ENCODE results near the gene GLB1L2. TPM values are rescaled to one million over a fixed set of nuclear protein-coding genes. Genes with fewer than 3 reads are reported as not detected.

Gene GLB1L2
- total and polyA plus RNA-seq, 2 experiments from 2014 or later = 3.3 to 12.3 TPM

GRCh38 chr11:134414766-134415765 is 83.3 kb downstream of the GLB1L2 start (continued):
- no peak for TF ChIP-seq CREB1 (CRISPR knock-in tag; IDR thresholded peaks at IDR 0.05; ENCODE audit: low read depth)
- no peak for TF ChIP-seq STAT1 (IDR thresholded peaks at IDR 0.05; ENCODE audit: unreplicated experiment)
- TF ChIP-seq CTCF (conservative IDR thresholded peaks at IDR 0.05; ENCODE audit: low read depth in 2 of 2) = no peak
- TF ChIP-seq ZNF462 (CRISPR knock-in tag; IDR thresholded peaks at IDR 0.05) = no peak

DNA sequence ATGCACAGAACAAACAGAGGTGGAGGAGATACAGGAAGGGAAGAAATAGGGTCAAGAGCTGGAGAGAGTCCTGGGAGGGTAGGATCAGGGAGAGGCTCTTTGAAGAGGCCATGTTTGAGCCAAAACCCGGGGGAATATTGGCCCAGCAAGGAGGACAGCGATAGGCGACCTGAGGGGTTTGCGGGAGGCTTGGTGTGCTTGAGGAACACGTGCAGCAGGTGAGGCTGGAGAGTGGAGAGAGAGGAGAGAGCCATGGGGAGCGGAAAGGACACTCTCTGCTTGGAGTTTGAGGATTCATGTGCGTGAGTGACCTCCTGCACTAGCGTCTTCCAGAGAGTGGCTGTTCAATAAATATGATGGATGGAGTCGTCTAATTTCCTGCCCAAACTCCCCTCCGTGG is 84.9 kb downstream of the GLB1L2 start:
- Mint-ChIP-seq H3K27ac (no peak overlapping the region), H3K9me3 (no peaks in the 10 kb centered on the region), H3K36me3 (ENCODE audit: low read depth) (no peaks in the 10 kb centered on the region; the same call in 2 of the 3 replicates), H3K27me3 (ENCODE audit: insufficient read depth, low read depth, poor library complexity) (peaks cover 19% of the 10 kb centered on the region), H3K4me3 (no peak overlapping the region; the same call in 2 of the 3 replicates), H3K4me1 (peaks cover 36% of the 10 kb centered on the region)
- Histone ChIP-seq H3K9me2 (ENCODE audit: insufficient read depth) (no peaks in the 10 kb centered on the region), H3K4me2 (no peak overlapping the region), H2AFZ (no peak overlapping the region), H3K27ac (ENCODE audit: low read depth) (no peak overlapping the region), H3K79me2 (replicated peaks; ENCODE audit: insufficient read depth) (0 out of 2 replicates have a peak, but pooled peaks cover 3% of the 10 kb centered on the region), H3K4me3 (no peak overlapping the region), H3F3A (replicated peaks; ENCODE audit: low read depth) (0 out of 2 replicates have a peak, but pooled peaks cover 5% of the 10 kb centered on the region), H3K27me3 (ENCODE audit: insufficient read depth) (no peaks in the 10 kb centered on the region; the same call in 1 of the 2 replicates), H3K4me1 (ENCODE audit: insufficient read depth) (peaks cover 30% of the 10 kb centered on the region), H4K20me1 (replicated peaks; ENCODE audit: insufficient read depth) (no peaks in the 10 kb centered on the region; the same call in 1 of the 2 replicates), H3K36me3 (ENCODE audit: insufficient read depth) (no peaks in the 10 kb centered on the region)
- TF ChIP-seq, protein P1, sequence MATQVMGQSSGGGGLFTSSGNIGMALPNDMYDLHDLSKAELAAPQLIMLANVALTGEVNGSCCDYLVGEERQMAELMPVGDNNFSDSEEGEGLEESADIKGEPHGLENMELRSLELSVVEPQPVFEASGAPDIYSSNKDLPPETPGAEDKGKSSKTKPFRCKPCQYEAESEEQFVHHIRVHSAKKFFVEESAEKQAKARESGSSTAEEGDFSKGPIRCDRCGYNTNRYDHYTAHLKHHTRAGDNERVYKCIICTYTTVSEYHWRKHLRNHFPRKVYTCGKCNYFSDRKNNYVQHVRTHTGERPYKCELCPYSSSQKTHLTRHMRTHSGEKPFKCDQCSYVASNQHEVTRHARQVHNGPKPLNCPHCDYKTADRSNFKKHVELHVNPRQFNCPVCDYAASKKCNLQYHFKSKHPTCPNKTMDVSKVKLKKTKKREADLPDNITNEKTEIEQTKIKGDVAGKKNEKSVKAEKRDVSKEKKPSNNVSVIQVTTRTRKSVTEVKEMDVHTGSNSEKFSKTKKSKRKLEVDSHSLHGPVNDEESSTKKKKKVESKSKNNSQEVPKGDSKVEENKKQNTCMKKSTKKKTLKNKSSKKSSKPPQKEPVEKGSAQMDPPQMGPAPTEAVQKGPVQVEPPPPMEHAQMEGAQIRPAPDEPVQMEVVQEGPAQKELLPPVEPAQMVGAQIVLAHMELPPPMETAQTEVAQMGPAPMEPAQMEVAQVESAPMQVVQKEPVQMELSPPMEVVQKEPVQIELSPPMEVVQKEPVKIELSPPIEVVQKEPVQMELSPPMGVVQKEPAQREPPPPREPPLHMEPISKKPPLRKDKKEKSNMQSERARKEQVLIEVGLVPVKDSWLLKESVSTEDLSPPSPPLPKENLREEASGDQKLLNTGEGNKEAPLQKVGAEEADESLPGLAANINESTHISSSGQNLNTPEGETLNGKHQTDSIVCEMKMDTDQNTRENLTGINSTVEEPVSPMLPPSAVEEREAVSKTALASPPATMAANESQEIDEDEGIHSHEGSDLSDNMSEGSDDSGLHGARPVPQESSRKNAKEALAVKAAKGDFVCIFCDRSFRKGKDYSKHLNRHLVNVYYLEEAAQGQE (IDR thresholded peaks at IDR 0.05; ENCODE audit: unreplicated experiment) = no peak
- no peak for TF ChIP-seq CTCF (conservative IDR thresholded peaks at IDR 0.05; ENCODE audit: low read depth in 2 of 2)
- TF ChIP-seq POLR2AphosphoS5 (IDR thresholded peaks at IDR 0.05; ENCODE audit: low read depth) = no peak
- TF ChIP-seq, protein P2, sequence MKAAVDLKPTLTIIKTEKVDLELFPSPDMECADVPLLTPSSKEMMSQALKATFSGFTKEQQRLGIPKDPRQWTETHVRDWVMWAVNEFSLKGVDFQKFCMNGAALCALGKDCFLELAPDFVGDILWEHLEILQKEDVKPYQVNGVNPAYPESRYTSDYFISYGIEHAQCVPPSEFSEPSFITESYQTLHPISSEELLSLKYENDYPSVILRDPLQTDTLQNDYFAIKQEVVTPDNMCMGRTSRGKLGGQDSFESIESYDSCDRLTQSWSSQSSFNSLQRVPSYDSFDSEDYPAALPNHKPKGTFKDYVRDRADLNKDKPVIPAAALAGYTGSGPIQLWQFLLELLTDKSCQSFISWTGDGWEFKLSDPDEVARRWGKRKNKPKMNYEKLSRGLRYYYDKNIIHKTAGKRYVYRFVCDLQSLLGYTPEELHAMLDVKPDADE (IDR thresholded peaks at IDR 0.05) = no peak
- ATAC-seq (no peak), DNase-seq (ENCODE audit: low spot score) (no peak)

All from GM23338 (cell line).